ENCODE data around the gene COL23A1. TPM values are rescaled to one million over a fixed set of nuclear protein-coding genes. Genes with fewer than 3 reads are reported as not detected.

The COL23A1 gene
- total RNA-seq, 1 experiment from 2014 or later, result not detected

DNA sequence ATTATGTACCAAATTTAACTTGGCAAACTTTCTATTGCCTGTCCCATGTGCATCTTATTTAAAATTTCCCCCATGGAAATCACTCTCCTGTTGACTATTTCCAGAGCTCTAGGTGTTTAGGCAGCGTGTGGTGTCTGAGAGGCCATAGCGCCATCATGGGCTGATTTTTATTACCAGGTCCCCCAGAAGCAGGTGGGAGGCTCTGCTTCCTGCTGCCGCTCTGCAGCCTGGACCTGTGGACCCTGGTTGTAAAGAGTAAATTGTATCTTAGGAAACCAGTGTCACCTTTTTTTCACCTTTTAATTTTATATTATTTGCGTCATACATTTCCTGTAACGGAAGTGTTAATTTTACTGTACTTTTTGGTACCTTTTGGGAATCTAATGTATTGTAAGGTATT is 379.5 kb downstream of the COL23A1 start:
- Histone ChIP-seq H3K4me1 (ENCODE audit: insufficient read depth, low read length, poor library complexity, severe bottlenecking) (peaks cover 18% of the 10 kb centered on the region), H3K36me3 (ENCODE audit: insufficient read depth, low read length, poor library complexity, severe bottlenecking) (peaks cover 94% of the 10 kb centered on the region), H3K4me3 (ENCODE audit: low read depth, low read length, poor library complexity, severe bottlenecking) (no peak overlapping the region), H3K27ac (ENCODE audit: low read depth, low read length, poor library complexity, severe bottlenecking) (no peak overlapping the region), H3K27me3 (replicated peaks; ENCODE audit: insufficient read depth, low read depth, low read length, poor library complexity) (no peaks in the 10 kb centered on the region), H3K9me3 (ENCODE audit: low read depth, low read length, poor library complexity, severe bottlenecking) (no peaks in the 10 kb centered on the region)
- no peak for DNase-seq (ENCODE audit: low spot score)
- BruUV-seq (replicated peaks), result TSS peak; percentile 43
- intact Hi-C loops (cut with micrococcal nuclease; ENCODE audit: unreplicated experiment), result no loop called here
- TF ChIP-seq EZH2 (IDR thresholded peaks at IDR 0.05; ENCODE audit: borderline replicate concordance, low read depth, low read length, poor library complexity, severe bottlenecking) (no peak), CTCF (conservative IDR thresholded peaks at IDR 0.05; ENCODE audit: low read depth, low read length) (no peak)
- POLR2A ChIA-PET (ENCODE audit: low non-redundant PET), result interaction anchor here (0.7 kb wide), 1 partner anchor 20 kb away, joined by 3 read pairs; no protein-coding TSS in a partner anchor
- CTCF ChIA-PET, result no interaction called here

GRCh38 chr5:178210073-178210535 is 380.1 kb downstream of the COL23A1 start:
- POLR2A ChIA-PET (ENCODE audit: low non-redundant PET), result no interaction called here
- BruUV-seq (replicated peaks), result no TSS peak

DNA sequence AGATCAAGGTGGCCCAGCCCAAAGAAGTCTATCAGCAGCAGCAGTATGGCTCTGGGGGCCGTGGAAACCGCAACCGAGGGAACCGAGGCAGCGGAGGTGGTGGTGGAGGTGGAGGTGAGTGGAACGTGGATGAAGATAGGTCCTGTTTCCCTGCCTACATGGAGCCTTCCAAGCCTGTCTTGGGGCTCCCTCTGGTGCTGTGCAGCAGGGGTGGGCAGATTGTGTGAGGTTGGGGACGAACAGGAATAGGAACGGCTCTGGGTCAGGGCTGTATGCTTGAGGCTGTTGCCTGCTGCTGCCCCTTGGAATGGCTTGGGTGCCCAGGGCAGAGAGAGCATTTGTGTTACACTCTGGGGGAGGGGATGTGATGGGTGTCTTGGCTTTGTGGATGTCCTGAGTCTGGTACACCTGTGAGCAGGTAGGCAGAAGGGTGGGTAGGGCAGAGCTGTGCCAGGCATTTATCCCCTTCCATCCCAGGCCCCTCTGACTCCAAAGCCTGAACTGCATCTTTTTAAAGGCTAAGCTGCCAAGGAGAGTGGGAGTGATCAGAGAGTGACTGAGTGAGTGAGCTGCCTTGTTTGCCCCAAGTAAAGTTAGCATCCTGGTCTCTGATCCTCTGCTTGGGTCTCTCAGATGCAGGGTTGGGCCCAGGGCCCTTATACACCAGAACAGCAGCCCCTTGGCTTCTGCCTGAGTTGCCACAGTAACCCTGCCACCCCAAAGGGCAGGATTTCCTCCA is 380.7 kb downstream of the COL23A1 start:
- DNase-seq (ENCODE audit: low spot score), result no peak
- Histone ChIP-seq H3K9me3 (ENCODE audit: low read depth, low read length, poor library complexity, severe bottlenecking) (no peaks in the 10 kb centered on the region), H3K36me3 (ENCODE audit: insufficient read depth, low read length, poor library complexity, severe bottlenecking) (peaks cover 92% of the 10 kb centered on the region), H3K27me3 (replicated peaks; ENCODE audit: insufficient read depth, low read depth, low read length, poor library complexity) (no peaks in the 10 kb centered on the region), H3K4me3 (ENCODE audit: low read depth, low read length, poor library complexity, severe bottlenecking) (no peak overlapping the region), H3K27ac (ENCODE audit: low read depth, low read length, poor library complexity, severe bottlenecking) (no peak overlapping the region), H3K4me1 (ENCODE audit: insufficient read depth, low read length, poor library complexity, severe bottlenecking) (peaks cover 11% of the 10 kb centered on the region)
- intact Hi-C loops (cut with micrococcal nuclease; ENCODE audit: unreplicated experiment), result no loop called here
- BruUV-seq (replicated peaks), result no TSS peak
- ChIA-PET POLR2A (ENCODE audit: low non-redundant PET) (interaction anchor here (0.6 kb wide), 1 partner anchor 42 kb away, joined by 3 read pairs; no protein-coding TSS in a partner anchor), CTCF (no interaction called here)
- no peak for TF ChIP-seq EZH2 (IDR thresholded peaks at IDR 0.05; ENCODE audit: borderline replicate concordance, low read depth, low read length, poor library complexity, severe bottlenecking)
- TF ChIP-seq CTCF (conservative IDR thresholded peaks at IDR 0.05; ENCODE audit: low read depth, low read length), result no peak

More at GRCh38 chr5:178210073-178210535, 380.1 kb downstream of the COL23A1 start:
- DNase-seq (ENCODE audit: low spot score), result no peak
- Histone ChIP-seq H3K36me3 (ENCODE audit: insufficient read depth, low read length, poor library complexity, severe bottlenecking) (peaks cover 93% of the 10 kb centered on the region), H3K4me3 (ENCODE audit: low read depth, low read length, poor library complexity, severe bottlenecking) (no peak overlapping the region), H3K27me3 (replicated peaks; ENCODE audit: insufficient read depth, low read depth, low read length, poor library complexity) (no peaks in the 10 kb centered on the region), H3K27ac (ENCODE audit: low read depth, low read length, poor library complexity, severe bottlenecking) (no peak overlapping the region), H3K4me1 (ENCODE audit: insufficient read depth, low read length, poor library complexity, severe bottlenecking) (peaks cover 12% of the 10 kb centered on the region), H3K9me3 (ENCODE audit: low read depth, low read length, poor library complexity, severe bottlenecking) (no peaks in the 10 kb centered on the region)
- no peak for TF ChIP-seq CTCF (conservative IDR thresholded peaks at IDR 0.05; ENCODE audit: low read depth, low read length)
- TF ChIP-seq EZH2 (IDR thresholded peaks at IDR 0.05; ENCODE audit: borderline replicate concordance, low read depth, low read length, poor library complexity, severe bottlenecking), result no peak
- intact Hi-C loops (cut with micrococcal nuclease; ENCODE audit: unreplicated experiment), result no loop called here
- CTCF ChIA-PET, result no interaction called here
